ENCODE results near the gene C1QTNF9.

Gene C1QTNF9

DNA sequence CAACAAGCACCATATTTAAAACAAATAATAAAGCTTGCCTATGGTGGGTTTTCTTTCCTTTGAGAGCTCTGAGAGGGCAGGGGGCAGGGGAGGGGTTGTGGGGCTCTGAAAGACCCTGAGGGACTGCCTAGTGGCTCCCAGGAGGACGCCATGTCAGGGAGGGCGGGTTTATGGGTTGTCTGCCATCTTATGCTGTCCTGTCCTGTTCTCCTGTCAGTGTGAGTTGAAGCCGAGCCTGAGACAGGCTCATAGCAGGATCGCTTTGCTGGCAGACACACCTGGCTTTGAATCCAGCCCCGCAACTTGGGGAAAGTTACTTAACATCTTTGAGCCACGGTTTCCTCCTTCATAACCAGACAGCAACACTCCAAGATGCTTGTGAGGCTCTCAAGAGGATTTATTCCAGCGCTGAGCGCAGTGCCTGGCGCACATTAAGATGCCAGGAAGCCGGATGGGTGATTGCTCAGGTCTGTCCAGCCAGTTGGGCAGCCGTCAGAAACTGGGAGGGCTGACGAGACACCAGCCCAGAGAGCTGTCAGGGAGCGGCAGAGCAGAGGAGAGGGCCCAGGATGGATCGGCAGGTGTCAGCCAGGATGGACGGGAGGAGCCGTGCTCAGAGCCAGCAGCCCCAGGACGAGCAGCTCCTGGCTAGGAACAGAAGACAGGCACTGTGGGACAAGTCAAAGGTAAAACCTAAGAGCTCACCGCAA is 36.8 kb upstream of the C1QTNF9 start:
- TF ChIP-seq, protein P1, sequence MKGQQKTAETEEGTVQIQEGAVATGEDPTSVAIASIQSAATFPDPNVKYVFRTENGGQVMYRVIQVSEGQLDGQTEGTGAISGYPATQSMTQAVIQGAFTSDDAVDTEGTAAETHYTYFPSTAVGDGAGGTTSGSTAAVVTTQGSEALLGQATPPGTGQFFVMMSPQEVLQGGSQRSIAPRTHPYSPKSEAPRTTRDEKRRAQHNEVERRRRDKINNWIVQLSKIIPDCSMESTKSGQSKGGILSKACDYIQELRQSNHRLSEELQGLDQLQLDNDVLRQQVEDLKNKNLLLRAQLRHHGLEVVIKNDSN (IDR thresholded peaks at IDR 0.05), result no peak

DNA sequence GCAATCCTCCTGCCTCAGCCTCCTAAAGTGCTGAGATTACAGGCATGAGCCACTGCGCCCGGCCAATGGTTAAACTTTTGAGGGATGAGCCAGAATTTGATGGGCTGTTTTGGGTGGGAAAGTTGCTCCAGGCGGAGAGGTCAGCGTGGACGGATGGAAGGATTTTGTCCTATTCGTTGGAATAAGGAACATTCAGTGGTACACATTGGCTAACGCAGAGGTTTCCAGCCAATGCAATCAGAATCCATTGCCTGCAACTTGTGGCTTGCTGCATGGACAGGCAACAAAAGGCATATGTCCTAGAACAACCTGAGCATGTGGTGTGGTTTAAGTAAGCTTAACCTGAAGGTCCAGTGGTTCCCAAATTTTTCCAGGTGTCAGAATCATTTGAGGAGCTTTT is 35.5 kb upstream of the C1QTNF9 start:
- TF ChIP-seq, protein P2, sequence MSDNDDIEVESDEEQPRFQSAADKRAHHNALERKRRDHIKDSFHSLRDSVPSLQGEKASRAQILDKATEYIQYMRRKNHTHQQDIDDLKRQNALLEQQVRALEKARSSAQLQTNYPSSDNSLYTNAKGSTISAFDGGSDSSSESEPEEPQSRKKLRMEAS (IDR thresholded peaks at IDR 0.05), result no peak
- TF ChIP-seq CEBPB (IDR thresholded peaks at IDR 0.05) (no peak), RAD21 (IDR thresholded peaks at IDR 0.05; ENCODE audit: low read depth) (no peak), ZBTB7A (IDR thresholded peaks at IDR 0.05; ENCODE audit: low read depth) (no peak), EGR1 (IDR thresholded peaks at IDR 0.05) (no peak), CREB1 (IDR thresholded peaks at IDR 0.05; ENCODE audit: low read depth) (no peak), FOXM1 (IDR thresholded peaks at IDR 0.05; ENCODE audit: borderline replicate concordance, low read depth) (no peak), TAF1 (IDR thresholded peaks at IDR 0.05; ENCODE audit: low read depth) (no peak), EP300 (IDR thresholded peaks at IDR 0.05; ENCODE audit: borderline replicate concordance) (no peak), TCF12 (IDR thresholded peaks at IDR 0.05; ENCODE audit: low read depth) (no peak), YY1 (IDR thresholded peaks at IDR 0.05; ENCODE audit: low read depth) (no peak), TEAD4 (IDR thresholded peaks at IDR 0.05) (no peak), NFIC (IDR thresholded peaks at IDR 0.05) (no peak)
- TF ChIP-seq, protein P3, sequence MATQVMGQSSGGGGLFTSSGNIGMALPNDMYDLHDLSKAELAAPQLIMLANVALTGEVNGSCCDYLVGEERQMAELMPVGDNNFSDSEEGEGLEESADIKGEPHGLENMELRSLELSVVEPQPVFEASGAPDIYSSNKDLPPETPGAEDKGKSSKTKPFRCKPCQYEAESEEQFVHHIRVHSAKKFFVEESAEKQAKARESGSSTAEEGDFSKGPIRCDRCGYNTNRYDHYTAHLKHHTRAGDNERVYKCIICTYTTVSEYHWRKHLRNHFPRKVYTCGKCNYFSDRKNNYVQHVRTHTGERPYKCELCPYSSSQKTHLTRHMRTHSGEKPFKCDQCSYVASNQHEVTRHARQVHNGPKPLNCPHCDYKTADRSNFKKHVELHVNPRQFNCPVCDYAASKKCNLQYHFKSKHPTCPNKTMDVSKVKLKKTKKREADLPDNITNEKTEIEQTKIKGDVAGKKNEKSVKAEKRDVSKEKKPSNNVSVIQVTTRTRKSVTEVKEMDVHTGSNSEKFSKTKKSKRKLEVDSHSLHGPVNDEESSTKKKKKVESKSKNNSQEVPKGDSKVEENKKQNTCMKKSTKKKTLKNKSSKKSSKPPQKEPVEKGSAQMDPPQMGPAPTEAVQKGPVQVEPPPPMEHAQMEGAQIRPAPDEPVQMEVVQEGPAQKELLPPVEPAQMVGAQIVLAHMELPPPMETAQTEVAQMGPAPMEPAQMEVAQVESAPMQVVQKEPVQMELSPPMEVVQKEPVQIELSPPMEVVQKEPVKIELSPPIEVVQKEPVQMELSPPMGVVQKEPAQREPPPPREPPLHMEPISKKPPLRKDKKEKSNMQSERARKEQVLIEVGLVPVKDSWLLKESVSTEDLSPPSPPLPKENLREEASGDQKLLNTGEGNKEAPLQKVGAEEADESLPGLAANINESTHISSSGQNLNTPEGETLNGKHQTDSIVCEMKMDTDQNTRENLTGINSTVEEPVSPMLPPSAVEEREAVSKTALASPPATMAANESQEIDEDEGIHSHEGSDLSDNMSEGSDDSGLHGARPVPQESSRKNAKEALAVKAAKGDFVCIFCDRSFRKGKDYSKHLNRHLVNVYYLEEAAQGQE (IDR thresholded peaks at IDR 0.05; ENCODE audit: low read depth), result no peak
- TF ChIP-seq, protein P1 (IDR thresholded peaks at IDR 0.05), result no peak

DNA sequence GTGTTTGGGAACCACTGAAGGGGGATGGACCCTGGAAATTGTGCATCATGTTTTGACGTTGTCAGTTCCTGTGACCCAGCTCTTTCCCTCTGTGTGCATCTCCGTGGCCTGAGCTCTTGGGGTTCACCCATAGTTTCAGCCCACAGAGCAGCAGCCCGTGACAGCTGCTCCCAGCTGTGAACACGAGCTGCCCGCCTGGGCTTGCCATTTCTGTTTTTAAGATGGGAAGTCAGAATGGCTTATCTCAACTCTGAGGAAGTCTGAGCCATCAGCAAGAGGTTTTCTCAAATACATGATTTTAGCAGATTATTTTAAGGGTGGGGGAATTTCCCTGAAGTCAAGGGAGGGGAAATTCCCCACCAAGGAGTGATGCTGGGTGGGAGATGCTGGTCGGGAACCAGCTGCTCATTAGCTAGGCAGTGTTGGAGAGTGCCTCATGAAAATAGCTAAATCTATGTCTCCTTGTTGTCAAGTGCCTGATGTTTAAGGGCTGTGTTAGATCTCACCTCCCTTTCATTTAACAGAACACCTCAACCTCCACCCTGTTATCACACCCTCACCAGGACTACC is 34.8 kb upstream of the C1QTNF9 start:
- TF ChIP-seq YY1 (IDR thresholded peaks at IDR 0.05; ENCODE audit: low read depth) (no peak), CREB1 (IDR thresholded peaks at IDR 0.05; ENCODE audit: low read depth) (no peak), NFIC (IDR thresholded peaks at IDR 0.05) (no peak), FOXM1 (IDR thresholded peaks at IDR 0.05; ENCODE audit: borderline replicate concordance, low read depth) (no peak), EGR1 (IDR thresholded peaks at IDR 0.05) (no peak), ZBTB7A (IDR thresholded peaks at IDR 0.05; ENCODE audit: low read depth) (no peak), RAD21 (IDR thresholded peaks at IDR 0.05; ENCODE audit: low read depth) (no peak), CEBPB (IDR thresholded peaks at IDR 0.05) (no peak), TCF12 (IDR thresholded peaks at IDR 0.05; ENCODE audit: low read depth) (no peak), TEAD4 (IDR thresholded peaks at IDR 0.05) (no peak), TAF1 (IDR thresholded peaks at IDR 0.05; ENCODE audit: low read depth) (no peak), EP300 (IDR thresholded peaks at IDR 0.05; ENCODE audit: borderline replicate concordance) (no peak)
- TF ChIP-seq, protein P1 (IDR thresholded peaks at IDR 0.05), result no peak
- TF ChIP-seq, protein P3 (IDR thresholded peaks at IDR 0.05; ENCODE audit: low read depth), result no peak
- TF ChIP-seq, protein P2 (IDR thresholded peaks at IDR 0.05), result no peak

DNA sequence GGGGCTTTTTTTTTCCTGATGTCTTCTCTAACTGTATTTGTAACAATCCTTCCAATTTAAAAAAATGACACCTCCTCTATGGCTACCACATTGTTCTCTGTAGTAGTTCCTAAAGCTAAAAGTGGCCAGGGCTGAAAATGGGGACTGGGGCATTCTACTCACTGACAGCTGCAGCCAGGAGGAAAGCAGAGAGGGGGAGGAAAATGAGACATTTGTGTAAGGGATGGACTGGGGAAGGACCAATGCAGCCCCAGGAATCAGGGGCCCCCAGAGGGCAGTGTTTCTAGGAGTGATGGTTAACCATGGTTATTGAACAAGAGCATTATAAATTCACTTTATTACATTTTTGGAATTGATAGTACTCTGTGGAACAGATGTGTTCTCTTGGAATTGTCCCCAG is 34.3 kb upstream of the C1QTNF9 start:
- TF ChIP-seq, protein P1 (IDR thresholded peaks at IDR 0.05), result no peak
- no peak for TF ChIP-seq EP300 (IDR thresholded peaks at IDR 0.05; ENCODE audit: borderline replicate concordance)
- no peak for TF ChIP-seq CREB1 (IDR thresholded peaks at IDR 0.05; ENCODE audit: low read depth)
- no peak for TF ChIP-seq TAF1 (IDR thresholded peaks at IDR 0.05; ENCODE audit: low read depth)
- TF ChIP-seq EGR1 (IDR thresholded peaks at IDR 0.05), result no peak
- TF ChIP-seq, protein P3 (IDR thresholded peaks at IDR 0.05; ENCODE audit: low read depth), result no peak
- no peak for TF ChIP-seq RAD21 (IDR thresholded peaks at IDR 0.05; ENCODE audit: low read depth)
- TF ChIP-seq, protein P2 (IDR thresholded peaks at IDR 0.05), result no peak
- TF ChIP-seq NFIC (IDR thresholded peaks at IDR 0.05), result no peak
